ENCODE results near the gene FITM1.

FITM1 gene

DNA sequence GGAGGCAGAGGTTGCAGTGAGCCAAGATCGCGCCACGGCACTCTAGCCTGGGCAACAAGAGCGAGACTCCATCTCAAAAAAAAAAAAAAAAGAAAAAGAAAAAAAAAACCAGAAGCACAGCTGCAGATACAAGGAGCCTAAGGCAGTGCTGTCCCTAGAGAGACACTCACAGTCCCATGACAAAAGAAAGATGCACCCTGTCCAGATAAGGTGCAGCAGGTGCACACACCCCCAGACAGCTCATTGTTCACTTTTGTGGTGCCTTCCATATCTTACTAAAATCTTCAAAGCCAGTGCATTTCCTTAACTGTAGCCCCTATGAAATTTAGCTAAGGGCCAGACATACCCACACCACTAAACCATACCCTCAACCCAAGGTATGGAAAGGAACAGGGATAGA, 8.0 kb upstream of the FITM1 start:
- TF ChIP-seq, protein P1, sequence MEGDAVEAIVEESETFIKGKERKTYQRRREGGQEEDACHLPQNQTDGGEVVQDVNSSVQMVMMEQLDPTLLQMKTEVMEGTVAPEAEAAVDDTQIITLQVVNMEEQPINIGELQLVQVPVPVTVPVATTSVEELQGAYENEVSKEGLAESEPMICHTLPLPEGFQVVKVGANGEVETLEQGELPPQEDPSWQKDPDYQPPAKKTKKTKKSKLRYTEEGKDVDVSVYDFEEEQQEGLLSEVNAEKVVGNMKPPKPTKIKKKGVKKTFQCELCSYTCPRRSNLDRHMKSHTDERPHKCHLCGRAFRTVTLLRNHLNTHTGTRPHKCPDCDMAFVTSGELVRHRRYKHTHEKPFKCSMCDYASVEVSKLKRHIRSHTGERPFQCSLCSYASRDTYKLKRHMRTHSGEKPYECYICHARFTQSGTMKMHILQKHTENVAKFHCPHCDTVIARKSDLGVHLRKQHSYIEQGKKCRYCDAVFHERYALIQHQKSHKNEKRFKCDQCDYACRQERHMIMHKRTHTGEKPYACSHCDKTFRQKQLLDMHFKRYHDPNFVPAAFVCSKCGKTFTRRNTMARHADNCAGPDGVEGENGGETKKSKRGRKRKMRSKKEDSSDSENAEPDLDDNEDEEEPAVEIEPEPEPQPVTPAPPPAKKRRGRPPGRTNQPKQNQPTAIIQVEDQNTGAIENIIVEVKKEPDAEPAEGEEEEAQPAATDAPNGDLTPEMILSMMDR (conservative IDR thresholded peaks at IDR 0.05; ENCODE audit: low read depth, low read length) = no peak
- H3K4me3 ChIP-seq (ENCODE audit: low read length) = no peak overlapping the region
- DNase-seq (ENCODE audit: low read depth) = no peak

DNA sequence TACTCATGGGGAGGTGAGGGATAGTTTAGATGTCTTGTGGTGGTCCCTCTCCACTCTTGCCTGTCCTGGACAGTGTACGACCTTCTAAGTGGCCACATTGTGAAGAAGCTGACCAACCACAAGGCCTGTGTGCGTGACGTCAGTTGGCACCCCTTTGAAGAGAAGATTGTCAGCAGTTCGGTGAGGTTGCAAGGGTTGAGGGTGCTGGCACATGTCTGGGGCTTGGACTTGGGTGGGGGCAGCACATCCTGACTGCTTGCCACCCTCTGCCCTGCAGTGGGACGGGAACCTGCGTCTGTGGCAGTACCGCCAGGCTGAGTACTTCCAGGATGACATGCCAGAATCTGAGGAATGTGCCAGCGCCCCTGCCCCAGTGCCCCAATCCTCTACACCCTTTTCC, 7.6 kb upstream of the FITM1 start:
- TF ChIP-seq, protein P1 (conservative IDR thresholded peaks at IDR 0.05; ENCODE audit: low read depth, low read length) = no peak
- DNase-seq (ENCODE audit: low read depth) = no peak
- no peak overlapping the region for H3K4me3 ChIP-seq (ENCODE audit: low read length)

GRCh38 chr14:24123424-24124417, 6.7 kb upstream of the FITM1 start:
- TF ChIP-seq, protein P1 (conservative IDR thresholded peaks at IDR 0.05; ENCODE audit: low read depth, low read length) = no peak

DNA sequence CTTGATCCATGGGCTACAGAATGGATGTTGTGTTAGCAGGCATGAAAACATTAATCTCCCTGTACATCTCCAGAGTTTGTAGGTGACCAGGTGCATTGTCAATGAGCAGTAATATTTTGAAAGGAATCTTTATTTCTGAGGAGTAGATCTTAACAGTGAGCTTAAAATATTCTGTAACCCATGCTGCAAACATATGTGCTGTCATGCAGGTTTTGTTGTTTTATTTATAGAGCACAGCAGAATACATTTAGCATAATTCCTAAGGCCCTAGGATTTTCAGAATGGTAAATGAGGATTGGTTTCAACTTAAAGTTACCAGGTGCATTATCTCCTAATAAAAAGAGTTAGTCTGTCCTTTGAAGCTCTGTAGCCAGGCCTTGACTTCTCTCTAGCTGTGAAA, 3.5 kb upstream of the FITM1 start:
- no peak for DNase-seq (ENCODE audit: low read depth)
- TF ChIP-seq, protein P1 (conservative IDR thresholded peaks at IDR 0.05; ENCODE audit: low read depth, low read length) = no peak
- H3K4me3 ChIP-seq (ENCODE audit: low read length) = no peak overlapping the region

More at GRCh38 chr14:24123424-24124417, 6.7 kb upstream of the FITM1 start:
- no peak for DNase-seq (ENCODE audit: low read depth)
- no peak overlapping the region for H3K4me3 ChIP-seq (ENCODE audit: low read length)

DNA sequence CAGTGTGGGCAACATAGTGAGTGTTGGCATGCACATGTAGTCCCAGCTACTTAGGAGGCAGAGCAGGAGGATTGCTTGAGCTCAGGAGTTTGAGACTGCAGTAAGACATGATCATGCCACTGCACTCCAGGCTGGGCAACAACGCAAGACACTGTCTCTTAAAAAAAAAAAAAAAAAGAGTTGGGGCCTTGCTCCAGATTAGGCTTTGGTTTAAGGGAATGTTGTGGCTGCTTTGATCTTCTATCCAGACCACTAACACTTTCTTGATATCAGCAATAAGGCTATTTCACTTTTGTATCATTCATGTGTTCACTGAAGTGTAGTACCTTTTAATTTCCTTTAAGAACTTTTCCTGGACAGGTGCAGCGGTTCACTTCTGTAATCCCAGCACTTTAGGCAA, 2.8 kb upstream of the FITM1 start:
- H3K4me3 ChIP-seq (ENCODE audit: low read length) = no peak overlapping the region
- TF ChIP-seq, protein P1 (conservative IDR thresholded peaks at IDR 0.05; ENCODE audit: low read depth, low read length) = no peak
- no peak for DNase-seq (ENCODE audit: low read depth)

DNA sequence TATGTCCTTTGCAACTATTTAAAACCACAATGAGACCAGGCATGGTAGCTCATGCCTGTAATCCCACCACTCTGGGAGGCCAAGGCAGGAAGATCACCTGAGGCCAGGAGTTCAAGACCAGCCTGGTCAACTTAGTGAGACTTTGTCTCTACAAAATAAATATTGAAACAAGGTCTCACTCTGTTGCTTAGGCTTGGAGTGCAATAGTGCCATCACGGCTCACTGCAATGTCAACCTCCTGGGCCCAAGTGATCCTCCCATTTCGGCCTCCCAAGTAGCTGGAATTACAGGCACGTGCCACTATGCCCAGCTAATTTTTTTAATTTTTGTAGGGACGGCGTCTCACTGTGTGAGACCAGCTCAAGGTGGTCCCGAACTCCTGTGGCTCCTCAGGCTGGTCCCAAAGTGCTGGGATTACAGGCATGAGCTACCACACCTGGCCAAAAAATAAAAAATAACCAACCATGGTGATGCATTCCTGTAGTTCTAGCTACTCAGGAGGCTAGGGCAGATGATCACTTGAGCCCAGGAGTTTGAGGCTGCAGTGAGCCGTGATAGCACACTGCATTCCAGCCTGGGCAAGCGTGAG, 955 bp upstream of the FITM1 start:
- TF ChIP-seq, protein P1 (conservative IDR thresholded peaks at IDR 0.05; ENCODE audit: low read depth, low read length) = no peak
- no peak for DNase-seq (ENCODE audit: low read depth)
- H3K4me3 ChIP-seq (ENCODE audit: low read length) = no peak overlapping the region
